GM19099 (cell line): ENCODE results near the gene HM13.

Source experiments
- POLR2A ChIP-seq: IDR thresholded peaks from 3 replicates; pipeline ENCODE4 v1.6.1; 2011; ENCODE audit warnings: low read depth; ENCODE audit not compliant: insufficient read length; ENCODE audit errors: extremely low read depth

HM13 gene

DNA sequence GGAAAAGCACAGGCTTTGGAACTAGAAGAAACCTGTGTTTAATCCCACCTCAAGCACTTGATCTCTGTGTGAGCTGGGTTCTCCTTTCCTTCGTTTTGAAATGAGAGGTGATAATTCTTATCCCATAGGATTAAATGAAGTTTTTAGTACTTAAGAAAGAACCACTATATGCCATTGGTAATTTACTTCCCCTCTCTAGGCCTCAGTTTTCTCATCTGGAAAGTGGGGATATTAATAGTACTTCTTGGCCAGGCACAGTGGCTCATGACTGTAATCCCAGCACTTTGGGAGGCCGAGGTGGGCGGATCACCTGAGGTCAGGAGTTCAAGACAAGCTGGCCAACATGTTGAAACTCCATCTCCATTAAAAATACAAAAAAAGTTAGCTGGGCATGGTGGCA lies 25.1 kb upstream of the HM13 start:
- no peak for TF ChIP-seq POLR2A

DNA sequence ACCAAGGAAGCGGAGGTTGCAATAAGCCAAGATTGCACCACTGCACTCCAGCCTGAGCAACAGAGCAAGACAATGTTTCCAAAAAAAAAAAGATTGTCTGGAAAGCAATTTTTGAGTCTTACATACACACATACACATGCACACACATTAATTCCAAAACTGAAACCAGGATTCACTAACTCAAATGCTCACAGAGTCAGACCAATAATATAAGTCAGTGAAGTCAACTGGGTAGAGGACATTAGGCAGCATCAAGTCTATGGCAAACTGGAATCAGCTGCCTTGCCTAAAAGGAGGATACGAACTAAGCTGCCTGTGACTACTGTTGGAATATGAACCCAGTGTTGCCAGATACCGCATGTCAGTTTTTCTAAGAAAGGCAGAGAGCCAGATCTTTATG lies 23.5 kb upstream of the HM13 start:
- no peak for TF ChIP-seq POLR2A

DNA sequence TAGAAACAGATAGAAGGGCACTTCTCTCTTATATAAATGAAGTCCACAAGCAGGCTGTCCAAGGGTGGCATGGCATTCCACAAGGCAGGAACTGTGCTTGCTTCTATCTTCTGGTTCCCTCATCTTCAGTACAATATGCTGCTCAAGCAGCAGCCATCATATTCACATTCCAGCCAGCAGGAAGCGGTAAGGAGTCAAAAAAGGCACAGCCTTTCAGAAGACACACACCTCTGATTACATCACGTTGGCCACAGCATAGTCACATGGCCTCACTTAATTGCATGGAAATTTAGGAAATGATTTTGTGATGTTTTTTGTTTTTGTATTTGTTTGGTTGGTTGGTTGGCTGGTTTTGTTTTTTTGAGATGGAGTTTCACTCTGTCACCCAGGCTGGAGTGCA lies 20.1 kb upstream of the HM13 start:
- TF ChIP-seq POLR2A: no peak

DNA sequence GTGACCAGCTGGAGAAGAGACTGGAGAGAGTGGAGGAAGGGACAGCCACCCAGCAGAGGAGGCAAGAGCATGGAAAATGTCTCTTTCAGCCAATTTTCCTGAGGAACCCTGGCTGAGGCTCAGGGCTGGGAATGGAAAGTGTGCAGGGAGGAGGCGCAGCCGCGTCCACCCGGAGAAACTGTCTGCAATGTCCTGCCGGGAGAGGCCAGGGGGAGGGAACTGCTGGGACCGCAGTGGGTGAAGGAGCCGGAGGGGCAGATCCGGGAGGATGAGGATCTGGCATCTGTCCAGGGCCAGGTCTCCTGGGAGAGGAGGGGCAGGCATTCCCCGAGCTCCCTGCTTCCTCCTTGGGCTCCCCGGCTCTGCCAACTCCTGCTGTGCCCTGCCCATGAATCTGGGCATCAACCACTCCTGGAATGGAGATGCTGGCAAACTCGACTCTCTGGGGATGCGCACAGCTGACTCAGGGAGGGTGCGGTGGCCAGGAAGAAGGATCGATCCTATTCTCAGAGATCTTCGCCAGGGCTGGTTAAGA lies 17.4 kb upstream of the HM13 start:
- no peak for TF ChIP-seq POLR2A

DNA sequence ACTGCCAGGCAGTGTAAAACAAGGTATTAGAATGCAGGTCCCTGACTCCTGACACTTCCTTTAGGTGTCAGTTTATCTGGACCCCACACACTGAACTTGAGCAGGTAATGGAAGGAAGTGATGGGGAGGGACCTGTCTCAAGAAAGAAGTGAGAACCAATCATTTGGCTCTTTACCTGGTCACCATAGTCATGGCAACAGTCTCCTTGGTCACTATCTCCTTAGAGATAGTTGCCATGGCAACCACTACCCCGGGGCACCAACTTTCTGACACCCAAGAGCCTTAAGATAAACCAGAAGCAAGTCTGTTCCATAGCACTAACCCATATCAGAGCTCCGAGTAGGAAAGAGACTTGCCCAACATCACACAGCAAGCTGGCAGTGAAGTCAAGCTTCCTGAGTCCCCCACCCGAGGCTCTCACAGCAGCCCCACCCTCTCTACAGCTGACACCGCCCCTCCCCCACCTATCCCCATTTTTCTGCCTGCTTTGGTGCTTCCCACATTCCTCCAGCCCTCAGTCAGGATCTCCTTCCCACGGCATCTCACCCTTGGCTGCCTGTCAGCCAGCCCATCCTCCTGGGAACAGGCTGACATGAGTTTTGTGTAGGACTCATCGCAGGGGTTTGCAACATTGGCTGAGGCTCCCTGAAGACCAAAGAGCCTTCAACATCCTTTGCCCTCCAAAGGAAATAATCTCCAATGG lies 16.3 kb upstream of the HM13 start:
- TF ChIP-seq POLR2A: no peak

DNA sequence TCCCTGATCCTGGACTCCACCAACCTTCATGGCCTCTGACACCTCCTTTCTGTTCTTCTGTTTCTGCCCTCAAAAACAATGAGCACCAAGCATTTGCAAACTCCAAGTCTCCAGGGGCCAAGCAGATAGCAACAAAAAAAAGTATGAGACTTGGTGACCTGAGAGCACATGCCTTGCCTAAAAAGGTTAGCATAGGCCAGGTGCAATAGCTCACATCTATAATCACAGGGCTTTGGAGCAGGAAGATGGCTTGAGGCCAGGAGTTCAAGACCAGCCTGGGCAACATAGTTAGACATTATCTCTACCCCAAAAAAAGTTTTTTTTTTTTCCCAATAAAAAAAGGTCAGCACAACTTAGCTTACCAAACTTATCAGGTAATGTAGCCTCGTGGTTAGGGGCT lies 13.7 kb upstream of the HM13 start:
- TF ChIP-seq POLR2A: no peak

DNA sequence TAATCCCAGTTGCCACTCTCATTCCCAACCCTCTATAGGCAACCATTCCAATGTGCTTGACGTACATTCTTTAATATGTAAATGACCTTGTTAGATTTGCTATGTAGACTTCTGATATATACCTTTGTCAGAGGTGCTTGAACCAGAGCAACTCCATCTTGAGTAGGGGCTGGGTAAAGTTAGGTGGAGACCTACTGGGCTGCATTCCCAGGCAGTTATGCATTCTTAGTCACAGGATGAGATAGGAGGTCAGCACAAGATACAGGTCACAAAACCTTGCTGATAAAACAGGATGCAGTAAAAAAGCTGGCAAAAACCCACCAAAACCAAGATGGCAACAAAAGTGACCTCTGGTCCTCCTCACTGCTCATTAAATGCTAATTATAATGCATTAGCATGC lies 8.3 kb upstream of the HM13 start:
- TF ChIP-seq POLR2A: no peak

DNA sequence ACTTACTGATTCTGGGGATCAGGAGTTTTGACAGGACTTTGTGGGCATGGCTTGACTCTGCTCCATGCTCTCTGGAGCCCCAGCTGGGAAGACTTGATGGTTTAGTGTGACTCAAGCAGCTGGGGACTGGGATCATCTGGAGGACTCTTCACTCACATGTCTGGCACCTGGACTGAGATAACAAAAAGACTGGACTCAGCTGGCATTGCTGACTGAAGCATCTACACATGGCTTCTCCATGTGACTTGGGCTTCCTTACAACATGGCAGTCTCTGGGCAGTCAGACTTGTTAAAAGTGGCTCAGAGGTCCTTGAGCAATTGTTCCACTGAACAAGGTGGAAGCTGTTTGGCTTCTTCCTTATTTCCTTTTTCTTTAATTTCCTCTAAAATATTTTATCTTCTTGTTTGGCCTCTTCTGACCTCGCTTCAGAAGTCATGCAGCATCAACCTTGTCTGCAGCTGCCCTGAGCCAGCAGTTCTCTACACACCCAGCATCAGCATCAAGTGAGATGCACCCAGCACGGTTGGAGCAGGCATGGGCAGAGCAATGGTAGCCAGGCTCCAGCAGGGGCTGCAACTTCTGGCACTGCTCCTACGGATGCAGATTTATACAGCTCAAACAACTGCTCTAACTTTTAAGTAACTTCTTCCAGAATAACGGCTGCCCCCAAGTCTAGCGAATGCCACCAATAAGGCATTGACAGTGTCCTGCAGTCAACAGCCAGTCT lies 5.6 kb upstream of the HM13 start:
- no peak for TF ChIP-seq POLR2A

DNA sequence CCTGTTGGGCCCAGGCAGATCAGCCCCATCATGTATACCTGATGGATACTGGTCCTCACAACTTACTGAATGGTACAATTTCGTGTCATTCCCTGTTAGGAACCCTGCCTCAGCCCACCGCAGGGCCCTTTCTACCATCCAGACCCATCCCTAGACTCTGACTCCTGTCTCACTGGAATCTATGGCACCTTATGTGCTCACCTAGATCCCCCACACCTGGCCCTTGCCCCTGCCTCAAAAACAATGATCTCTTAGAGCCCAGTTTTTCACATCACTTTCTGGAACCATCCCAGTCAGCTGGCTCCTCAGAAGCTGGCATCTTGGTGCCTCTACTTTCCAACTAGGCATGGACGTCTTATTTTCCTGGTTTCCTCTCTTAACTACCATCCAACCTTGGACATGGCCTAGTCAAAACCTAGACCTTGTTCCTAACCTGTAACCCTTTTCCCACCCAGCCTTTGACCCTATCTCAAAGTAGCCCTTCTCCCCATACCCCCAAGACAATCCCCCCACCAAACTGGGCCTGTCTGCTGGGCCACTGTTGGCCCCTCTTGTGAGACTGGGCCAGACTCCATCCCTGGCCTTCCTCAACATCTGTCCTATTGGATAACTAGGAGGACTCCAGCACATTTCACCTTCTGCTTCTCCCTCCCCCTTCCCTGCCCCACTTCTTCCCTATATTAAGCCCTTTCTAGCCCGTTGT lies 981 bp downstream of the HM13 start:
- no peak for TF ChIP-seq POLR2A

DNA sequence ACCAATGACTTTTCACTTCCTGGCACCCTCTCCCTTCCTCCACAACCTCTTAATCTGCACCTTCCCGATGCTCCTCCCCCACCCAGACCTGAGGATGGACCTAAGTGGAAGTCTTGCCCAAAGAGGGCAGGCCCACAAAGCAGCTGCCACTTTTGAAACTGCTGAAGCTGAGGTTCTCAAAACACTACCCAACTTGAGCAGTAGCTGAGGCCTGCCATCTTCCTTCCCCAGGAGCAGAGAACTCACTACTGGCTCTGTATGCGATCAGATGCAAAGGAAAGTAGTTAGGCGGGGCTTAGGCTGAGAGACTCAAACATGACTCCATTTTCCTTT lies 1.5 kb downstream of the HM13 start:
- TF ChIP-seq POLR2A: no peak

DNA sequence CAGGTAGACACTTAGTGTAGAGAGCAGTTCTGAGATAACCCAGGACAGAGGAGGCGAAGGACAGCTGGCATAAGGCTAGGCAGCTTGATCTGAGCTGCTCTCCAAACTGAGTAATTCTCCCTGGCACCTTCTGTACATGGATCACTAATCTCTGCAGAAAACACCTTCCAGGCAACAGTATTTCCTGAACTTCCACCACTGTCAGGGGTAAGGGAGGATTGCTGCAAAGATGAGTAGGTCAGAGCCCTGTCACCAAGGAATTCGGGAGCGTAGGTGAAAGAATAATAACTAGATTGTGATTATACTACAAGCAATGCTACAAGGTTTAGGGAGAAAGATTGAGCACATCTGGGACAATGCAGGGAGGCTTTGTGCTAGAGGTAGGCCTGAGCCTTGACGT lies 1.9 kb downstream of the HM13 start:
- TF ChIP-seq POLR2A: no peak

DNA sequence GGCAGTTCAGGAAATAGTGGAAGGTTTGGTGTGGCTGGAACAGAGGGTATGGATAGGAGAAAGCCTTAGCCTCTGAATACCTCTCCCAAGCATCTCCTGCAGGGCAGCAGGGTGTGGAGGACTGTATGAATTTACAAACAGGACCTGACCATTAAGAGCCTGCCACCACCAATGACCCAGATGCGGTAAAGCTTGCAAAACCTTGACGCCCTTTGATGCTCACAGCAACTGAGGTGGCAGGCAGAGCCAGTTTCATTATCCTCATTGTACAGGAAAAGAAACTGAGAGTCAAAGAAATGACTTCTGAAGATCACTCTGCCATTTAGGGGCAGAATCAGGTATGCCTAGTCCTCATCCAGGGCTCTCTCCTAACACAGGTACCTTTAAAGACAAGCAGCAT lies 2.4 kb downstream of the HM13 start:
- TF ChIP-seq POLR2A: no peak

DNA sequence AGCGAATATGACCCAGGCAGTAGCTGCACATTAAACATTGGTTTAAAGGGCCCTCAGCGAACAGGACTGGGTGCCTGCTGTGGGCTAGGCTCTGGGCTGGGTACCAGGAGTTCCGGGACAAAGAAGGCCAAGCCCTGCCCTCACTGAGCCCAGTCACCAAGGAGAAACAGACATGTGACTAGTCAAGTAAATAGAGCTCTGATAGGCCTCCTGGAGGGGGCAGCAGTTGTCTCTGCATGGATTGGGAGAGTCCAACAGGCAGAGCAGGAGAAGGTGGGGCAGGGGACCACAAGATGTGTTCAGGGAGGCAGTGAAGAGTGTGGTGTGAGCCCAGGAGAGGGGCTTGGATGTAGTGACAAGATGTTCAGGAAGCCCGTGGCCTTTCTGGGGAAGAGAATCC lies 3.1 kb downstream of the HM13 start:
- no peak for TF ChIP-seq POLR2A

DNA sequence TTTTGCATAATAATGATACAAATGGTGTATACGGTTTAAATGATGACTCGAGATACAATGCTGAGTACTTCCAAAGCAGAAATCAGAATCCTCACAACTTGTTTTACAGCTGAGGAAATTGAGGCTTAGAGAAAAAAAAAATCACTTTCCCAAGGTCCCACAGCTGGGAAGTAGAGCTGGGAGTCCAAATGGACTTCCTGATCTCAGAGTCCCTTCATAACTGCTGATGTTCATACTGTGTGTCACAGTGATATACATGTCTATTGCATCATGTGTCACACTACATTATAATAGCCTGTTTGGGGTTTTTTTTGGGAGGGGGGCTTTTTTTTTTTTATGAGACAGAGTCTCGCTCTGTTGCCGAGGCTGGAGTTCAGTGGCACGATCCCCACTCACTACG lies 8.5 kb downstream of the HM13 start:
- no peak for TF ChIP-seq POLR2A

DNA sequence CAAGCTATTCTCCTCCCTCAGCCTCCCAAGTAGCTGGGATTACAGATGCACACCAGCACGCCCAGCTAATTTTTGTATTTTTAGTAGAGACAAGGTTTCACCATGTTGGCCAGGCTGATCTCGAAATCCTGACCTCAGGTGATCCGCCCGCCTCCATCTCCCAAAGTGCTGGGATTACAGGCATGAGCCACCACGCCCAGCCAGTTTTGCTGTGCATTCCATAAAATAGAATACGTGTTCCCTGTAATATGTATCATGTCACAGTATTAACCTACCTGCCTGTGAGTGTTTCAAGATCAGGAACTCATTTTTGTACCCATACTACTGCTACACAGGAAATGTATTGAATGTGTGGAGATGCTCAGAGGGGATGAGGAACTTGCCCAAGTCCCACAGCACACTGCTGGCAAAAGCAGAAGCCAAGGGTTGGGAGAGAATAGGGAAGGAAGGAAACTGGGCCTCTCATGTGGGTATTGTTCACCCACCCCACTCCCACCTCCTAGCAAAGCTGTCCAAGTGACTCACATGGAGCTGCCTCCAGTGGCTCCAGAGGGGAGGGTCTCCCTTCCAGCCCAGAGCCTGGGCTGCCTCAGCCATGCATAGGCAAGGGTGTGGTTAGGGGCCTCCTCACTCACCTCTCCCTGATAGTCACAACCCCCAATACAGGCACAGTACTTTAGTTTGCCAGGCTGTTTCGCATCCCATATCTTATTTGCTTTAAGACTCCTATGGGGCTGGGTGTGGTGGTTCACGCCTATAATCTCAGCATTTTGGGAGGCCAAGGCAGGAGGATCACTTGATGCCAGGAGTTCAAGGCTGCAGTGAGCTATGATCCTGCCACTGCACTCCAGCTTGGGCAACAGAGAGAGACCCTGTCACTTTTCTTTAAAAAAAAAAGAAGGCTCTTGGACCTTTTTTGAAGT lies 9.4 kb downstream of the HM13 start:
- TF ChIP-seq POLR2A: no peak

DNA sequence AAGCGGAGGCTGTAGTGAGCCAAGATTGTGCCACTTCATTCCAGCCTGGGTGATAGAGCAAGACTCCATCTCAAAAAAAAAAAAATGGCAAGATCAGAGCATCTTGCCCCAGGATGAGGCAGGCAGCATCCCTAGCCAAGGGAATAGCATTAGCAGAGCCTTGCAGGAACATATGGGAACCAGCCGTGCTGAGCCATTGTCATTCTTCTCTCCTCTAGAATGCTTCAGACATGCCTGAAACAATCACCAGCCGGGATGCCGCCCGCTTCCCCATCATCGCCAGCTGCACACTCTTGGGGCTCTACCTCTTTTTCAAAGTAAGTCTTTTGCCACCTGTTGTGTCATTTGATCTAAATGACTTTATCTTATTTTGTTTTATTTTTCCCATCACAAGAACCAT lies 13.0 kb downstream of the HM13 start:
- TF ChIP-seq POLR2A: no peak

DNA sequence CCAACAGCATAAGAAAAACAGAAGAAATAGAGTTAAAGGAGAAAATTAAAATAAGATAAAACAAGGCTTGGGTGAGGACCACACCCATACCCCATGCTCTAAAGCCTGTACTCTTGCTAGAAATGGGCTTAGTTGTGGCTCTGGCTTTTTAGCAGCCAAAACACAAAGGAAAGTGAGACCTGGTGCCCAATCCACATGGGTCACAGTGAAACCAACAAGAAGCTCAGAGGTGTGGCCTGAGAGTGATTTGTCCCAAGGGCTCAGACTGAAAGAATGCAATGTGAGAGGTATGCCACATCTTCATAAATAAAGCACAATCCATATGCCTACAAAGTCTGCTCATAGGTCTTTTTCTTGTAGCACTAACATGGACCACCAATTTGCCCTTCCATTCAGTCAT lies 21.1 kb downstream of the HM13 start:
- TF ChIP-seq POLR2A: no peak
